ENCODE data around the gene OXCT1.
A peak's percentile ranks its signal among the peaks of the same experiment; 100 is the strongest.

The OXCT1 gene

GRCh38 chr5:41870627-41871048 lies 413 bp upstream of the OXCT1 start:
- TF ChIP-seq MYC (IDR thresholded peaks at IDR 0.05; ENCODE audit: low read depth, low read length) (no peak), CTCF (IDR thresholded peaks at IDR 0.05; ENCODE audit: low read depth, low read length) (no peak), POLR2A (IDR thresholded peaks at IDR 0.05; ENCODE audit: extremely low read depth, insufficient read length) (no peak), MAX (IDR thresholded peaks at IDR 0.05; ENCODE audit: low read depth, low read length) (no peak)
- DNase-seq (ENCODE audit: low read depth), result no peak
- H3K4me3 ChIP-seq (ENCODE audit: low read depth, low read length), result peak overlapping the region; percentile 71

- DNase-seq (ENCODE audit: low read depth), result peak; percentile 8
- peak overlapping the region; percentile 71 for H3K4me3 ChIP-seq (ENCODE audit: low read depth, low read length)
- TF ChIP-seq MAX (IDR thresholded peaks at IDR 0.05; ENCODE audit: low read depth, low read length), result no peak
- no peak for TF ChIP-seq POLR2A (IDR thresholded peaks at IDR 0.05; ENCODE audit: extremely low read depth, insufficient read length)
- TF ChIP-seq CTCF (IDR thresholded peaks at IDR 0.05; ENCODE audit: low read depth, low read length), result no peak
- no peak for TF ChIP-seq MYC (IDR thresholded peaks at IDR 0.05; ENCODE audit: low read depth, low read length)
Measured at GRCh38 chr5:41869151-41869723, 988 bp downstream of the OXCT1 start.

GRCh38 chr5:41863871-41864486 lies 6.2 kb downstream of the OXCT1 start:
- no peak for DNase-seq (ENCODE audit: low read depth)
- H3K4me3 ChIP-seq (ENCODE audit: low read depth, low read length), result no peak overlapping the region
- TF ChIP-seq CTCF (IDR thresholded peaks at IDR 0.05; ENCODE audit: low read depth, low read length) (no peak), MAX (IDR thresholded peaks at IDR 0.05; ENCODE audit: low read depth, low read length) (no peak), MYC (IDR thresholded peaks at IDR 0.05; ENCODE audit: low read depth, low read length) (no peak), POLR2A (IDR thresholded peaks at IDR 0.05; ENCODE audit: extremely low read depth, insufficient read length) (no peak)

GRCh38 chr5:41858890-41859289 lies 11.3 kb downstream of the OXCT1 start:
- H3K4me3 ChIP-seq (ENCODE audit: low read depth, low read length), result no peak overlapping the region
- TF ChIP-seq POLR2A (IDR thresholded peaks at IDR 0.05; ENCODE audit: extremely low read depth, insufficient read length) (no peak), MAX (IDR thresholded peaks at IDR 0.05; ENCODE audit: low read depth, low read length) (no peak), MYC (IDR thresholded peaks at IDR 0.05; ENCODE audit: low read depth, low read length) (no peak), CTCF (IDR thresholded peaks at IDR 0.05; ENCODE audit: low read depth, low read length) (no peak)
- no peak for DNase-seq (ENCODE audit: low read depth)

- DNase-seq (ENCODE audit: low read depth), result no peak
- no peak overlapping the region for H3K4me3 ChIP-seq (ENCODE audit: low read depth, low read length)
- TF ChIP-seq CTCF (IDR thresholded peaks at IDR 0.05; ENCODE audit: low read depth, low read length), result no peak
Measured at GRCh38 chr5:41857989-41858388, 12.2 kb downstream of the OXCT1 start.
